ENCODE data around the gene TWNK.
A peak's percentile ranks its signal among the peaks of the same experiment; 100 is the strongest.
"Not testable (repeated sequence)": the region's sequence is repeated elsewhere in the genome, so short reads cannot be mapped to it uniquely, and the experiment has no call there.

The TWNK gene

GRCh38 chr10:100975397-100975796, 11.9 kb upstream of the TWNK start:
- not testable (repeated sequence) for DNase-seq

GRCh38 chr10:100976906-100977305, 10.4 kb upstream of the TWNK start:
- no peak for DNase-seq

GRCh38 chr10:100977436-100977835, 9.9 kb upstream of the TWNK start:
- no peak for DNase-seq

GRCh38 chr10:100978121-100978900, 9.0 kb upstream of the TWNK start:
- no peak for DNase-seq

GRCh38 chr10:100978901-100979195, 8.5 kb upstream of the TWNK start:
- DNase-seq = no peak

- DNase-seq = no peak
Measured at GRCh38 chr10:100979791-100980272, 7.5 kb upstream of the TWNK start.

- no peak for DNase-seq
Measured at GRCh38 chr10:100980311-100980710, 7.0 kb upstream of the TWNK start.

- DNase-seq = no peak
Measured at GRCh38 chr10:100980711-100981110, 6.6 kb upstream of the TWNK start.

GRCh38 chr10:100981178-100981772, 6.1 kb upstream of the TWNK start:
- no peak for DNase-seq

GRCh38 chr10:100982916-100983830, 4.2 kb upstream of the TWNK start:
- DNase-seq = no peak

- DNase-seq = no peak
Measured at GRCh38 chr10:100983868-100984671, 3.3 kb upstream of the TWNK start.

GRCh38 chr10:100984672-100985177, 2.6 kb upstream of the TWNK start:
- DNase-seq = no peak

- DNase-seq = no peak
Measured at GRCh38 chr10:100985336-100985735, 2.0 kb upstream of the TWNK start.

- no peak for DNase-seq
Measured at GRCh38 chr10:100986623-100986951, 756 bp upstream of the TWNK start.

- DNase-seq = no peak
Measured at GRCh38 chr10:100987685-100988049, 324 bp downstream of the TWNK start.

GRCh38 chr10:100988166-100988565, 823 bp downstream of the TWNK start:
- DNase-seq = no peak

- no peak for DNase-seq
Measured at GRCh38 chr10:100989088-100989487, 1.7 kb downstream of the TWNK start.

- peak; percentile 61 for DNase-seq
Measured at GRCh38 chr10:100993986-100994708, 6.8 kb downstream of the TWNK start.

- DNase-seq = no peak
Measured at GRCh38 chr10:100995181-100995580, 7.8 kb downstream of the TWNK start.

- DNase-seq = peak; percentile 80
Measured at GRCh38 chr10:100996678-100997359, 9.5 kb downstream of the TWNK start.

All from retina (tissue), 1 donor.